ENCODE results near the gene USP3. TPM values are rescaled to one million over a fixed set of nuclear protein-coding genes. Genes with fewer than 3 reads are reported as not detected.

Gene USP3
- total and polyA plus RNA-seq, 9 of the 15 experiments (the other 6 are each of a cell fraction or from before 2014, with no cell fraction given): 17.3 to 54.3 (median 34.8) TPM

DNA sequence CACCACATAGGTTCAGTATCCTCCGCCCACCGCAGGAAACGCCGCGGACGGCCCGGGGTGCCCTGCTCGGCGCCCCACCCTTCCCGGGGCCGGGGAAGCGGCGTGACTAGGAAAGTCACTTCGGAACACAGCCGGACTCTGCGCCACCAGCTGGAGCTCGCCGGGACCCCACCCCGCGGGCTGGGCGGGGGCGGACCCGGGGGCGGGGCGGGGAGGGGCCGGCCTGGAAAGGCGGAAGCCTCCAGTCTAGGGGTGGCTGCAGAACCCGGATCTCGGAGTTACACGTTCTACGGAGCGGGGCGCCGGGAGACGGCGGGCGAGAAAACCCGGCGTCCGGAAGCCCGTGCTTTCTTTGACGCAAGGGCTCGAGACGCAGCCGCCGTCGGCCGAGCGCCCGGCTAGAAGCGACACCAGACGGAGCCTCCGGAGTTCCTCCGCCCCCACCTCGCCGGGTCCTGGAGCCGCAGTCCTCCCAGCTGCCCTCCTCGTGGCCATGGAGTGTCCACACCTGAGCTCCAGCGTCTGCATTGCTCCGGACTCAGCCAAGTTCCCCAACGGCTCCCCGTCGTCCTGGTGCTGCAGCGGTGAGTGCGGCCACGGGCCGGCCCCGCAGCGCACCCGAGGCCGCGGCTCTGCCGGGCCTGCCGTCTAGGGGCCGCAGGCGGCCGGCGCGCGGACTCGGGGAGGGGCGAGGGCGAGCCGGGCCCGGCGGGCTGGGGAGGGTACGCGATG lies at the start of gene USP3 (continued):
- TF ChIP-seq GABPB2 (CRISPR knock-in tag; conservative IDR thresholded peaks at IDR 0.05): no peak
- peak; percentile 80 for TF ChIP-seq MYC (IDR thresholded peaks at IDR 0.05; ENCODE audit: low read depth, low read length)
- TF ChIP-seq MYC (CRISPR knock-in tag; IDR thresholded peaks at IDR 0.05; ENCODE audit: borderline replicate concordance, low read depth): no peak
- TF ChIP-seq, protein P1, sequence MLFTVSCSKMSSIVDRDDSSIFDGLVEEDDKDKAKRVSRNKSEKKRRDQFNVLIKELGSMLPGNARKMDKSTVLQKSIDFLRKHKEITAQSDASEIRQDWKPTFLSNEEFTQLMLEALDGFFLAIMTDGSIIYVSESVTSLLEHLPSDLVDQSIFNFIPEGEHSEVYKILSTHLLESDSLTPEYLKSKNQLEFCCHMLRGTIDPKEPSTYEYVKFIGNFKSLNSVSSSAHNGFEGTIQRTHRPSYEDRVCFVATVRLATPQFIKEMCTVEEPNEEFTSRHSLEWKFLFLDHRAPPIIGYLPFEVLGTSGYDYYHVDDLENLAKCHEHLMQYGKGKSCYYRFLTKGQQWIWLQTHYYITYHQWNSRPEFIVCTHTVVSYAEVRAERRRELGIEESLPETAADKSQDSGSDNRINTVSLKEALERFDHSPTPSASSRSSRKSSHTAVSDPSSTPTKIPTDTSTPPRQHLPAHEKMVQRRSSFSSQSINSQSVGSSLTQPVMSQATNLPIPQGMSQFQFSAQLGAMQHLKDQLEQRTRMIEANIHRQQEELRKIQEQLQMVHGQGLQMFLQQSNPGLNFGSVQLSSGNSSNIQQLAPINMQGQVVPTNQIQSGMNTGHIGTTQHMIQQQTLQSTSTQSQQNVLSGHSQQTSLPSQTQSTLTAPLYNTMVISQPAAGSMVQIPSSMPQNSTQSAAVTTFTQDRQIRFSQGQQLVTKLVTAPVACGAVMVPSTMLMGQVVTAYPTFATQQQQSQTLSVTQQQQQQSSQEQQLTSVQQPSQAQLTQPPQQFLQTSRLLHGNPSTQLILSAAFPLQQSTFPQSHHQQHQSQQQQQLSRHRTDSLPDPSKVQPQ (CRISPR knock-in tag; IDR thresholded peaks at IDR 0.05; ENCODE audit: borderline replicate concordance): no peak
- peak; percentile 68 for TF ChIP-seq FOXM1 (IDR thresholded peaks at IDR 0.05; ENCODE audit: low read depth)
- no peak for TF ChIP-seq FOXM1 (CRISPR knock-in tag; IDR thresholded peaks at IDR 0.05; ENCODE audit: low read depth)
- no peak for TF ChIP-seq ZNF316 (IDR thresholded peaks at IDR 0.05)
- no peak for TF ChIP-seq CBFB (CRISPR knock-in tag; IDR thresholded peaks at IDR 0.05)
- TF ChIP-seq ZNF134 (CRISPR knock-in tag; conservative IDR thresholded peaks at IDR 0.05): no peak
- TF ChIP-seq, protein P2, sequence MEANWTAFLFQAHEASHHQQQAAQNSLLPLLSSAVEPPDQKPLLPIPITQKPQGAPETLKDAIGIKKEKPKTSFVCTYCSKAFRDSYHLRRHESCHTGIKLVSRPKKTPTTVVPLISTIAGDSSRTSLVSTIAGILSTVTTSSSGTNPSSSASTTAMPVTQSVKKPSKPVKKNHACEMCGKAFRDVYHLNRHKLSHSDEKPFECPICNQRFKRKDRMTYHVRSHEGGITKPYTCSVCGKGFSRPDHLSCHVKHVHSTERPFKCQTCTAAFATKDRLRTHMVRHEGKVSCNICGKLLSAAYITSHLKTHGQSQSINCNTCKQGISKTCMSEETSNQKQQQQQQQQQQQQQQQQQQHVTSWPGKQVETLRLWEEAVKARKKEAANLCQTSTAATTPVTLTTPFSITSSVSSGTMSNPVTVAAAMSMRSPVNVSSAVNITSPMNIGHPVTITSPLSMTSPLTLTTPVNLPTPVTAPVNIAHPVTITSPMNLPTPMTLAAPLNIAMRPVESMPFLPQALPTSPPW (CRISPR knock-in tag; IDR thresholded peaks at IDR 0.05): peak; percentile 93
- peak; percentile 91 for TF ChIP-seq TBP (optimal IDR thresholded peaks at IDR 0.05; ENCODE audit: low read depth, low read length)
- peak; percentile 83 for TF ChIP-seq CCNT2 (IDR thresholded peaks at IDR 0.05; ENCODE audit: borderline replicate concordance, extremely low read depth, insufficient read length, low read depth, low read length)
- TF ChIP-seq, protein P3, sequence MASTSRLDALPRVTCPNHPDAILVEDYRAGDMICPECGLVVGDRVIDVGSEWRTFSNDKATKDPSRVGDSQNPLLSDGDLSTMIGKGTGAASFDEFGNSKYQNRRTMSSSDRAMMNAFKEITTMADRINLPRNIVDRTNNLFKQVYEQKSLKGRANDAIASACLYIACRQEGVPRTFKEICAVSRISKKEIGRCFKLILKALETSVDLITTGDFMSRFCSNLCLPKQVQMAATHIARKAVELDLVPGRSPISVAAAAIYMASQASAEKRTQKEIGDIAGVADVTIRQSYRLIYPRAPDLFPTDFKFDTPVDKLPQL (IDR thresholded peaks at IDR 0.05; ENCODE audit: extremely low read depth, insufficient read length): no peak
- TF ChIP-seq ZNF24 (IDR thresholded peaks at IDR 0.05): no peak; the same call in 1 of the 2 replicates
- no peak for TF ChIP-seq DIDO1 (tag; IDR thresholded peaks at IDR 0.05; ENCODE audit: low read depth)
- no peak for TF ChIP-seq ZNF212 (CRISPR knock-in tag; IDR thresholded peaks at IDR 0.05)
- no peak for TF ChIP-seq TAF15 (IDR thresholded peaks at IDR 0.05; ENCODE audit: low read depth, low read length)
- TF ChIP-seq PTBP1 (IDR thresholded peaks at IDR 0.05; ENCODE audit: low read depth, low read length): no peak
- TF ChIP-seq HLTF (IDR thresholded peaks at IDR 0.05): no peak
- TF ChIP-seq MYBL2 (IDR thresholded peaks at IDR 0.05; ENCODE audit: low read depth): no peak
- no peak for TF ChIP-seq MYBL2 (CRISPR knock-in tag; IDR thresholded peaks at IDR 0.05; ENCODE audit: borderline replicate concordance)
- peak; percentile 74 for TF ChIP-seq GABPB1 (CRISPR knock-in tag; IDR thresholded peaks at IDR 0.05)
- TF ChIP-seq MTF1 (CRISPR knock-in tag; IDR thresholded peaks at IDR 0.05; ENCODE audit: borderline replicate concordance): no peak
- TF ChIP-seq ZNF764 (CRISPR knock-in tag; IDR thresholded peaks at IDR 0.05; ENCODE audit: low read depth): no peak
- TF ChIP-seq NEUROD1 (IDR thresholded peaks at IDR 0.05; ENCODE audit: borderline replicate concordance, low read depth, low read length, partially characterized antibody): peak; percentile 100
- TF ChIP-seq HCFC1 (IDR thresholded peaks at IDR 0.05; ENCODE audit: low read depth, low read length): peak; percentile 62

All from K562 (cell line).